GM18519 (cell line): ENCODE data around the gene NUP214.
A peak's percentile ranks its signal among the peaks of the same experiment; 100 is the strongest.
"Not testable (repeated sequence)": the region's sequence is repeated elsewhere in the genome, so short reads cannot be mapped to it uniquely, and the experiment has no call there.

Experiments
- ATAC-seq: cut with Tn5 transposase; IDR thresholded peaks from one replicate; pipeline ENCODE4 v1.9.1; 2021; ENCODE audit warnings: mild to moderate bottlenecking, moderate library complexity; ENCODE audit not compliant: unreplicated experiment, low FRiP score

Gene NUP214

DNA sequence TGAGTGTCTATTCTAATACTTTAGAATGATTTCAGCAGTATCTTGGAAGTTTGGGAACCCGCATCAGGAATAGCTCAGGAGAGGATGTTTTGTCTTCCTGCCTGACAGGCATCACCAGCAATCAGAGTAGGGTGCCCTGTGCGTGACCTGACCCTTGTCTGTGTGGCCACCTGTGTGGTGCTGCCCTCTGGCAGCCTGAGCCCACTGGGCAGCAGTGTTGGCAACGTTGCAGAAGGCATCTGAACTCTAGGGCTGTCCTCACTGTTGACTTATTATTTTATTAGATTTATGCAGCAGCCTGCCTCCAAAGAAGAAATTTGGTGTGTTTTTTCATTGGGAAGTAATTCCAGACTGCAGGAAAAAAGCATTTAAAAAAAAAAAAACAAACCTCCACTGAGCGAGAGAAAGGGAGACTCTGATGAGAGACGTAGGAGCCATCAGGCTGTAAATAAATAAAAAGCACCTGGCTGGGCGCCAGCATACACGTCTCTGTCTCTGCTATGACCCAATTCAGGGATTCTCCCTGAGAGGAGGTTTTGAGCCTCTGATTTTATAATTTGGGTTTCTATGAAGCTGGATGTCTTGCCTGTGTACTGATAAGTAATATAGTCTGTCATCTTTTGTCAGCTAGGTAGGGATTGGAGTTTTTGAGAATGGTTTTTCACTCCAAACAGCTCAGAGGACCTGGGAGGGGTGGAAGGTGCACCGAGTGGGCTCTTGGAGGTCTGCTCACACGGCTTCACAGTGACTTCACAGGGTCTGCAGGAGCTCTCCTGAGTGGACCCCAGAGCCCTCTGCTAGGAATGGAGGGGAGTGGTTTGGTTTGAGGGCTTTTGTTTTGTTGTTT lies 101.9 kb downstream of the NUP214 start:
- ATAC-seq = no peak

- ATAC-seq = no peak
Measured at GRCh38 chr9:131227959-131228460, 102.6 kb downstream of the NUP214 start.

- ATAC-seq = no peak
Measured at GRCh38 chr9:131228988-131229387, 103.6 kb downstream of the NUP214 start.

DNA sequence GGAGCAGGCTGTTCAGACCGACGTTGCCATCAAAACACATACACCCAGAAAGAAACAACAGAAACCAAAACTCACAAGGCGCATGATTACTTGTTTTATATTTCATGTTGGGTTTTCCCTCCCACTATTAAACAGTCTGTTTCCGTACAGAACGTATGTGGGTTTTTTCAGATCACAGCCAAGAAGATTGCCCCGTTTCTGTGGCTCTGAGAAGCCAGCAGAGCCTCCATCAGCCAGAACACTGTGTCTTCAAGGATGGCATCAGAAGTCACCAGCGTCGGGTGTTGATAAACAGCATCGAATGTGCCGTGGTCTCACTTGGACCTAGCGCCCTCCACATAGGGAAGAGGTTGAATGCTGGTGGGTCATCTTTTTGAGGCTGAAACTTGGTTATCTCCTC lies 108.2 kb downstream of the NUP214 start:
- no peak for ATAC-seq

DNA sequence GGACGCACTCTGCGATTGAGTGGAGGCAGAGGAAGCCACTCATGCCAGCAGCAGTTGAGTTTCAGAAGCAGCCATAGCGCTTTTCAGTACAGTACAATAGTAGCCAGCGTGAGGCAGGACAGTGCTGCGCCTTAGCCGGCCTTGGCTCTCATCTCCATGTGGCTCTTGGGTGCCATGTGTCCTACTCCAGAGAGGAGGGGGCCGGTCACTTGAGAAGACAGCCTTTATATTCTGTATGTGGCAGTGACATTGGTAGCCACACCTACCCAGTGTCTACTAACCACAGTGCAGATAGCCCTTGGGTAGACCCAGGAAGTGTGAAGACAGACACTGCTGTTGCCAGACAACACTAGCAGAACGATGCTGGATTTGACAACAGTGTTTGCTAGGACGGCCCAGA lies 108.6 kb downstream of the NUP214 start:
- no peak for ATAC-seq

DNA sequence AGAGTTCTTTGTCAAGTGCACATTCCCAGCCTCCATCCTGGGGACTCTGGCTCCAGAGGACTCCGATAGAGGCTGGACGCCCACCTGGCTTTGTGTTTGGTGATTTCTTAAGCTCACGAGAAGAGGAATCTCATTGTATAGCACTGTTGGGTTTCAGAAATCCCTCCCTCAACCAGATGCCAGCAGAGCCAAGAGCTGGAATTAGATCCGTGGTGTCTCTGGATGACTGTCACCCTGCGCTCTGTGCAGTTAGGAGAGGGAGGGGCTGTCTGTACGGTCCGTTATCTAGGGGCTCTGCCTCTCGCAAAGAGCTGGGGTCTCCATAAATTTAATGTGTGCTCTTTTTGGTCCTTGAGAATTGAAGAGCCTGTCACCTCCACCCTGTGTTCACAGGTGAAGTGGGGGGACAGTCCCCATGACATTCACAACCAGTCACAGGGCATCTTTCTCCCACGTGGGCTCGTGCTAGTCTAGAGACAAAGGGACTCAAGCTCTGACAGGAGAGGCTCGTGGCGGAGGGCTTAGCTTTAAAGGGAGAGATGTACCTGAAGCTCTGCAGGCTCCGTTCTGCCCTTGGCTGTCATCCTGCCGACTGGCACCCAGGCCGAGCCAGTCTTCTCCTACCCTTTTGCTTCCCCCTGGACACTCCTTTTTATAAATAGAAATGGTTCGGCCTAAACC lies 109.6 kb downstream of the NUP214 start:
- ATAC-seq = no peak

DNA sequence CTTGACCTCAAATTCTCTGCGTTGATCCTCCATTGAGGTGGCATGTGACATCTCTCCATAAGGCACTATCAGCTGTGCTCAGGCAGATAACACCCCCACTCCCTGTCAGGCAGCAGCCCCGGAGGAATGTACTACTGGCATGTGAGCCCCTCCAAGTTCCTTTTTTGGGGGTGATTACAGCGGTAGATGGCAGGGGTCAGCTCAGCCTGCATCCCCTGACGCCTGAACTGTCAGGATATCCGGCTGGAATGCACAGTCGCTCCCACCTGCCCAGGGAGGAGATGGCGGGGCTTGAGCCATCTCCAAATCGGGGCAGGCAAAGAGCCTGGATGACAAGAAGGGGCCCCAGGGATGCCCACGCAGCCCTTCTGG lies 110.1 kb downstream of the NUP214 start:
- ATAC-seq = no peak

DNA sequence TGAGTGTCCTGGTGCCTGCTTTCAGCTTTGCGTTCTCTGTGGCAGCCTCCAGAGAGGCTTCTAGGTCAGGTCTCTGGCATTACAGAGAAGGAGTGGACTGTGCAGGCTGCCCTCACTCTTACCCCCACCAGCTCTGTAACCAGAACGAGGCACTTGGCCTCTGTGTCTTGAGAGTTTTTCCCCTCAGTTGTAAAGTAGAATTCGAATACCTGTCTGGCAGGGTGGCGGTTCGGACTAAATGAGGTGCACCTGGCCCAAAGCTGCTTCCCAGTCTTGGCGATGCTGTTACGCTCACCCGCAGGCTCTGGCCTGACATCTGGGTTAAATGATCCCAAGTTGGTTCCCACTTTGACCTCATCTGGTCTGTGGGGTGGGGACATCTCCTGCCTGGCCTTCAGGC lies 110.8 kb downstream of the NUP214 start:
- no peak for ATAC-seq

DNA sequence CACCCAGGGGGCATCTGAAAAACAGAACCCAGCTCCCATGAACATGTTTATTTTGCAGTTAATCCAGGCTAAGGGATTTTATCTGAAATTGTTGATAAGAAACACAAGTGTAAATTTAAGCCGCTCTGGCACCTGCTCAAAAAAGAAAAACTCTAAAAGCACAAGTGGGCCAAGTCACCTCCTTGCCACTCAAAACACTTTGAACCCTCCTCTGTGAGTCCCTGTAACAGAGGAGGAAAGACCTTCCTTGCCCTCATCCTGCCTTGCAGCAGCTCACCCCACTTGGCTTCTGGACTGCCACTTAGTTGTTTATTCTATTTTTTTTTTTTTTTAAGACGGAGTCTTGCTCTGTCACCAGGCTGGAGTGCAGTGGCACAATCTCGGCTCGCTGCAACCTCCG lies 111.4 kb downstream of the NUP214 start:
- ATAC-seq = no peak

- no peak for ATAC-seq
Measured at GRCh38 chr9:131237291-131237690, 111.9 kb downstream of the NUP214 start.

DNA sequence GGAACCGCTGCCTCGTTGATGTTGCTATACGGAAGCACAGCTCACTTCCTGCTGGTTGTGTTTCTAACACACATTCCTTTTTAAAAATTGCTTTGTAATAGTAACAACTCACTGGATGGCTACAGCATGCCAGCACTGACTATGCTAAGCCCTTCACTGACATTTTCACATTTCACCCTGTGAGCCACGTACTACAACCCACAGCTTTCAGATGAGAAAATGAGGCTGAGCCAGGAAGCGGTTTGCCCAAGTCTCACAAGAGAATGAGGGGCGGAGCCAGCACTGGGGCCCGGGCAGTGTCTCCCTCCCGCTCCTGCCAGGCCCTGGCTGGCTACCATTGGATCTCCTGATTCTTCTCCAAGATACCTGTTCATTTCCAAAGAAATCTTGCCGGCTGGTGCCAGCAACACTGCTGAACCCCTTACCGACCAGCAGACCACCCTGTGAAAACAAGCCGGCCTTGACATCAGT lies 112.6 kb downstream of the NUP214 start:
- ATAC-seq = peak; percentile 72

- ATAC-seq = peak; percentile 12
Measured at GRCh38 chr9:131238402-131239021, 113.1 kb downstream of the NUP214 start.

DNA sequence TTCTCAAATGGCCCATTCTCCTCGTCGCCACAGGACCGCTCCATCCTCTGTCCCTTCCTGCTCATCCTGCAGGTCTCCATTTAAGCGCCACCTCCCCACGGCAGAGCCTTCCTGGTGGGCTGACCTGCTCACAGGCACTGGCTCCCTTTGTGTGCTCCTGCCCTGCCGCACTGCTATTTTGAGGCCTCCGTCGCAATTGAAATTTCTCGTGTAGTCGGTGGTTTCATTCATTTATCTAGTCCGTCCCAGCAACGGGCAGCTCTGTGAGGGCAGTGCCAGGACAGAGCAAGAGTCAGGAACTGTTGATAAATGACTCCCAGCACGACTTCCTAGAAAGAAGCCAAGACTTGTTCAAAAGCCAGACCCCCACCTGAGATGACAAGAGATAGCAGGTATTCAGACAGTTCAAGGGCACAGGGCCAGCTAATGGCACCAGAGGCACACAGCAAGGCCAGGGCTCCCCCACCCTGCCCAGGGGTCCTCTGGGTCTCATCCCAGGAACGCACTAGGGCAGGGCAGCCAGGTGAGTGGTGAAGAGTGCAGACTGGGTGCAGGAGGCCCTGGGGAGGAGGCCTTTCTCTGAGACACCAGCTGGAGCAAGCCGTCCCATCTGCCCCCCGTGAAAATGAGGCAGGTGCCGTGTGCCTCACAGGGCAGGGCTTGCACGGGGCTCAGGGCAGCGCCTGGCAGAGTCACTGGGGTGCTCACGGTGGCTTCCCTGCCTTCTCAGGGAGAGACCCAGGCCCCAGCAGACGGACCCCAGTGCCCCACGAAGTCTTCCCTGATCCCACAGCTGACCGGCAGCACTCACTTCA lies 114.0 kb downstream of the NUP214 start:
- ATAC-seq = no peak

DNA sequence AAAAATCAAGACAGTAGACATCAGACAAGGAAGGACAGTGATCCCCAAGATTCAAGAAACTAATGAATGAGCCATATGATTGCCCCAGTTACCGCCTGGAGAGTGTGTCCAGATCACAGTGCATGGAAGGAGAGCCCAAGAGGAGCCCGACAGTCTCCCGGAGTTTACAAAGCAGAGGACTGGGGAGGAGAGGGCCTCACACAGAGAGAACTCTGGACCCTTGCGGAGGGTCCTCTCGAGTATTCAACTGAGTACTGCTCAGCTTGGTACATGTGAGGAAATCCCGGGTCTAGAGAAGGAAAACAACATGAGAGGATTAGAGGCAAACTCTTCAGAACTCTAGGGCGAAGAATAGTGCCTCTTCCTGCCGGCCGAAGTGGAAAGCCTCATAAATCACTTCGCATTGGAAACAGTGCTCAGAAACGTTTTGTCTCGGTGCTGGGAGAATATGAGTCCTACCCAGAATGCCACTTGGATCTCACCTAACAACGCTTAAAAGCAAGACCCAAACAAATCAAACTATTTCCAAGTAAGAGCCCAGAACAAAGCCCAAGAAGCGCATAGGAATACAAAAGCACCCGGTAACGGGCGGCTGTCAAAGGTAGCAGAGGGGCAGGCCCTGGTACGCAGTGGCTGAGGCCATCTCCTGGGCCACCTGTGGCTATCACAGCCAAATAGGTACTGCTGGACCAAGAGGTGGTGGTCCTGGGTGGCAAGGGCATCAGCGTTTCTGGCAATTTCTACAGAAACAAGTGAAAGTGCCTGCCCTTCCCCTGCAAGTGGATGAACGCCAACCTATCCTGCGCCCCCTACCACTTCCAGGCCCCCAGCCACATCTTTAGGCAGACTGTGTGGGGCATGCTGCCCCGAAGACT lies 114.9 kb downstream of the NUP214 start:
- no peak for ATAC-seq

- ATAC-seq = not testable (repeated sequence)
Measured at GRCh38 chr9:131244331-131244730, 118.9 kb downstream of the NUP214 start.

GRCh38 chr9:131246618-131247017 lies 121.2 kb downstream of the NUP214 start:
- ATAC-seq = no peak

DNA sequence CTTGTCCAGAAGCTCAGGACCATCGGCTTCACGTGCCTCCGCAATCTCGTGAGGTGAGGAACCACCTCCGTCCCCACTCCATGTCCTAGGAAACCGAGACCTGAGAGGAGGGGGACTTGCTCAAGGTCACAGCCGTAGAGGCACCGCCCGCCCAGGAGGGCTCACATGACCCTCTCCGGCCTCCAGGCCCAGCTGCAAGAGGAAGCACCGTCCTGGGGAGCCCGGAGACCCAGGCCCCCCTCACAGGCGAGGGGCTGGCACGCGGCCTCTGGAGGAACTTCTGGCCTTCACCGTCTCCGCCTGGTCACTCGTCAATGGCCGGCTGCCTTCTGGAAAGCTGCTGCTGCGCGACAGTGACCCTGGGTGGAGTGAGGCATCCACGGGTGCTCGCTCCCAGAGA lies 126.7 kb downstream of the NUP214 start:
- ATAC-seq = no peak

GRCh38 chr9:131253891-131254491 lies 128.6 kb downstream of the NUP214 start:
- ATAC-seq = no peak

DNA sequence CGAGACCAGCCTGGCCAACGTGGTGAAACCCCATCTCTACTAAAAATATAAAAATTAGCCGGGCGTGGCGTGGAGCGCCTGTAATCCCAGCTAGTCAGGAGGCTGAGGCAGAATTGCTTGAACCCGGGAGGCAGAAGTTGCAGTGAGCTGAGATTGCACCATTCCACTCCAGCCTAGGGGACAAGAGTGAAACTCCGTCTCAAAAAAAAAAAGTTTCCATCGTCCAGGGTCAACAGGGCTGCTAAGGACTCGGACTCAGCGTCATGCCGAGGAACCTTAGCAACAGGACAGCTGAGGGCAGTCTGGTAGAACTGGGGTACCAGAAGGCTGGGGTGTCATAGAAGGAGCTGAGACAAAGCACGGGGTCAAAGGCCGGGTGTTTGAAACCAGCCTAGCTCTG lies 129.2 kb downstream of the NUP214 start:
- ATAC-seq = no peak
